Parathyroid adenoma (tissue), 2 donors: Measurements from ENCODE around the gene RECQL5.

Source experiments
- H2AFZ ChIP-seq: fragments of 300-600 bp; sonication (generic); one replicate; pipeline ENCODE4 v1.7.0; 2017; ENCODE audit warnings: antibody characterized with exemption, mild to moderate bottlenecking
- H3K27ac ChIP-seq: fragments of 300-600 bp; sonication (generic); one replicate; pipeline ENCODE4 v1.7.0; 2017
- H3K27me3 ChIP-seq: fragments of 300-600 bp; sonication (generic); one replicate; pipeline ENCODE4 v1.7.0; 2017; ENCODE audit warnings: low read length; ENCODE audit not compliant: control insufficient read depth, insufficient read depth
- H3K36me3 ChIP-seq: fragments of 300-600 bp; sonication (generic); one replicate; pipeline ENCODE4 v1.7.0; 2017; ENCODE audit warnings: low read length; ENCODE audit not compliant: control insufficient read depth, insufficient read depth
- H3K4me1 ChIP-seq: fragments of 300-600 bp; sonication (generic); one replicate; pipeline ENCODE4 v1.7.0; 2017; ENCODE audit warnings: control low read depth
- H3K4me2 ChIP-seq: fragments of 300-600 bp; sonication (generic); one replicate; pipeline ENCODE4 v1.7.0; 2017; ENCODE audit warnings: low read length
- H3K4me3 ChIP-seq: fragments of 300-600 bp; sonication (generic); one replicate; pipeline ENCODE4 v1.7.0; 2017; ENCODE audit warnings: low read depth, low read length
- H3K79me2 ChIP-seq: fragments of 300-600 bp; sonication (generic); one replicate; pipeline ENCODE4 v1.7.0; 2017; ENCODE audit warnings: control low read depth
- H3K9ac ChIP-seq: fragments of 300-600 bp; sonication (generic); one replicate; pipeline ENCODE4 v1.7.0; 2017; ENCODE audit warnings: mild to moderate bottlenecking
- H3K9me3 ChIP-seq: fragments of 300-600 bp; sonication (generic); one replicate; pipeline ENCODE4 v1.7.0; 2017; ENCODE audit warnings: low read length; ENCODE audit not compliant: control insufficient read depth
- TF ChIP-seq, protein P1 (sequence below): fragments of 300-600 bp; sonication (generic); IDR thresholded peaks from one replicate; pipeline ENCODE4 v1.7.0; 2017; ENCODE audit warnings: antibody characterized with exemption, mild to moderate bottlenecking
- donor health status: primary hyperparathyroidism.

RECQL5 gene

DNA sequence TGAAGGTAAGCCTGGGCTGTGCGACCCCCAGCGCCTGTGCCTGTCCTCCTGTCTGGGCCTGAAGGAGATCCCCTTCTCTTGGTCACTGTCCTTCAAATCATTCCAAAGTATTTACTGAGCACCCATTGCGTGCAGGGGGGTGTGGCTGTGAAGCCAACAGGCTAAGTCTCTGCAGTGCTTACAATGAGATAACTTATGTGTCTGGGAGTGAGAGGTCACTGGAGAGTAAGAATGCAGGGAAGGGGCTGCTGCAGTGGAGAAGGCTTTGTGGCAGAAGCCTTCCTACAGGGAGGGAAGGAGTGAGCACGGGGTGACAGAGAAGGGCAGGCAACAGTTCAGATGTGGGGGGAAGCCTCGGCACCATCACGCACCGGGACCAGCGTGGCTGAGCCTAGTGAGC, 44.9 kb downstream of the RECQL5 start:
- Histone ChIP-seq H2AFZ (no peak overlapping the region), H3K36me3 (no peaks in the 10 kb centered on the region), H3K4me1 (peaks cover 2% of the 10 kb centered on the region), H3K9ac (no peak overlapping the region), H3K27ac (no peak overlapping the region), H3K79me2 (peaks cover 2% of the 10 kb centered on the region), H3K4me2 (no peak overlapping the region), H3K27me3 (no peaks in the 10 kb centered on the region), H3K9me3 (no peaks in the 10 kb centered on the region), H3K4me3 (no peak overlapping the region)
- TF ChIP-seq, protein P1, sequence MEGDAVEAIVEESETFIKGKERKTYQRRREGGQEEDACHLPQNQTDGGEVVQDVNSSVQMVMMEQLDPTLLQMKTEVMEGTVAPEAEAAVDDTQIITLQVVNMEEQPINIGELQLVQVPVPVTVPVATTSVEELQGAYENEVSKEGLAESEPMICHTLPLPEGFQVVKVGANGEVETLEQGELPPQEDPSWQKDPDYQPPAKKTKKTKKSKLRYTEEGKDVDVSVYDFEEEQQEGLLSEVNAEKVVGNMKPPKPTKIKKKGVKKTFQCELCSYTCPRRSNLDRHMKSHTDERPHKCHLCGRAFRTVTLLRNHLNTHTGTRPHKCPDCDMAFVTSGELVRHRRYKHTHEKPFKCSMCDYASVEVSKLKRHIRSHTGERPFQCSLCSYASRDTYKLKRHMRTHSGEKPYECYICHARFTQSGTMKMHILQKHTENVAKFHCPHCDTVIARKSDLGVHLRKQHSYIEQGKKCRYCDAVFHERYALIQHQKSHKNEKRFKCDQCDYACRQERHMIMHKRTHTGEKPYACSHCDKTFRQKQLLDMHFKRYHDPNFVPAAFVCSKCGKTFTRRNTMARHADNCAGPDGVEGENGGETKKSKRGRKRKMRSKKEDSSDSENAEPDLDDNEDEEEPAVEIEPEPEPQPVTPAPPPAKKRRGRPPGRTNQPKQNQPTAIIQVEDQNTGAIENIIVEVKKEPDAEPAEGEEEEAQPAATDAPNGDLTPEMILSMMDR = no peak

DNA sequence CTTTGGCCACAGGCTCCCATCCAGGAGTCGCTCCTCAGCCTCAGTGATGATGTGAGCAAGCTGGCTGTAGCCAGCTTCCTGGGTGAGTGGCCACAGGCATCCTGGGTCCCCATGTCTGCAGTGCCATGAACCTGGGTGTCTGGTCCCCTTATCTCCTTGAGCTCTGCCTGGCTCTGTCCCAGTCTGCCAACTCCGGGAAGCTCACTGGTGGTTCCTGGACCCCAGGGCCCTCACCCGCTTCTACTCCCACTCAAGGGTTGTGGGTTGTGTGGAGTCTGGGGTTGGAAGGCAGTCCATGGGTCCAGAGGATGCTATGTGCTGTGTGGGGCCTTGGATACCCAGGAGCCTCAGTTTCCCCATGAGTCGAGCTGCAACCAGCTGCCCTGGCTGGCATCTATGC, 45.5 kb downstream of the RECQL5 start:
- no peak overlapping the region for H3K4me2 ChIP-seq
- H3K27ac ChIP-seq = no peak overlapping the region
- no peaks in the 10 kb centered on the region for H3K9me3 ChIP-seq
- no peak overlapping the region for H3K9ac ChIP-seq
- H3K27me3 ChIP-seq = no peaks in the 10 kb centered on the region
- H3K4me1 ChIP-seq = peaks cover 2% of the 10 kb centered on the region
- H3K4me3 ChIP-seq = no peak overlapping the region
- TF ChIP-seq, protein P1 = no peak
- no peak overlapping the region for H2AFZ ChIP-seq
- H3K36me3 ChIP-seq = no peaks in the 10 kb centered on the region
- H3K79me2 ChIP-seq = peaks cover 2% of the 10 kb centered on the region

DNA sequence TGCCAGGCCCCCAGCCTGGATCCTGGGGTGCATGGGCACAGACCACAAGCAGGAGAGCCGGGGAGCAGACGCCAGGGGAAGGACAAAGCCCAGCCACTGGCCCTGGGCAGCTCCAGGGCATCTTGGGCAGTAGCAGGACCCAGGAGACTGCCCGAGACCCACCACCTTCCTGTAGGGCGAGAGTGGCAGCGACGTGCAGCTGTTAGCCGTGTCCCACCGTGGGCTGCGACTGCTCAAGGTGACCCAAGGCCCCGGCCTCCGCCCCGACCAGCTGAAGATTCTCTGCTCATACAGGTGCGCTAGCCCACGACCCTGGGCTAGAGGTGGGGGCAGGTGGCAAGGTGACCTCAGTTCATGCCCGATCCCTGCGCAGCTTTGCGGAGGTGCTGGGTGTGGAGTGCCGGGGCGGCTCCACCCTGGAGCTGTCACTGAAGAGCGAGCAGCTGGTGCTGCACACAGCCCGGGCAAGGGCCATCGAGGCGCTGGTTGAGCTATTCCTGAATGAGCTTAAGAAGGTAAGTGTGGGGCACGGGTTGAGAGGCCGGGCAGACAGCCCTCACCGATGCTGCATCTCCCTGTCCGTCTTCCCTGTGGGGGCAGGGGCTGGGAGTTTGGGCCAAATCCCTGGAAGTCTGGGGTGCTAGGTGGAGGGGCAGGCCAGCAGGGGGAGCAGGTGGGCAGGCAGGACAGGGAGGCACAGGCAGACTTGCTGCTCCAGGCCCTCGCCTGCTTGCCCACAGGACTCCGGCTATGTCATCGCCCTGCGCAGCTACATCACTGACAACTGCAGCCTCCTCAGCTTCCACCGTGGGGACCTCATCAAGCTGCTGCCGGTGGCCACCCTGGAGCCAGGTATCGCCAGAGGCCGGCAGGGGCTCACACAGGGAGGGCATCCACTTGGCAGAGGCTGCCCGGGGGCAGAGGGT, 47.2 kb downstream of the RECQL5 start:
- H3K4me3 ChIP-seq = no peak overlapping the region
- H3K27me3 ChIP-seq = no peaks in the 10 kb centered on the region
- no peaks in the 10 kb centered on the region for H3K9me3 ChIP-seq
- TF ChIP-seq, protein P1 = peak; percentile 30
- peaks cover 2% of the 10 kb centered on the region for H3K4me1 ChIP-seq
- H3K4me2 ChIP-seq = no peak overlapping the region
- no peak overlapping the region for H2AFZ ChIP-seq
- no peaks in the 10 kb centered on the region for H3K79me2 ChIP-seq
- no peak overlapping the region for H3K27ac ChIP-seq
- H3K9ac ChIP-seq = no peak overlapping the region
- no peaks in the 10 kb centered on the region for H3K36me3 ChIP-seq

DNA sequence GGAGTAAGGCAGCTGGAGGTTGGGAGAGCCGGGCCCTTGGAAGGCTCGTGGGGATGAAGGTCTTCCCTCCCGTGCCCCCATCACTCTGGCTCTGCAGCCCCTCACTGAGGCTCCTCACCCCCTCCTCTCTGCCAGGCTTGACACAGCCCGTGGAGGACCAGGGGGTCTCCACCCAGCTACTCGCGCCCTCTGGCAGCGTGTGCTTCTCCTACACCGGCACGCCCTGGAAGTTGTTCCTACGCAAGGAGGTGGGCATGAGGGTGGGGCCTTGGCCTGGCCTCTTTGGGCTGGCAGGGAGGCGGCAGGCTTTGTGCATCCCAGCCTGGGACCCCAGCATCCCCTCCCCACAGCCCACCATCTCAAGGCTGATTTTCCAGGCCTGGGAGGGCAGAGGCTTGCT, 49.3 kb downstream of the RECQL5 start:
- no peaks in the 10 kb centered on the region for H3K27me3 ChIP-seq
- no peak overlapping the region for H3K27ac ChIP-seq
- no peak overlapping the region for H2AFZ ChIP-seq
- no peak overlapping the region for H3K4me2 ChIP-seq
- H3K79me2 ChIP-seq = no peaks in the 10 kb centered on the region
- H3K4me1 ChIP-seq = peaks cover under 1% of the 10 kb centered on the region
- TF ChIP-seq, protein P1 = no peak
- H3K9me3 ChIP-seq = no peaks in the 10 kb centered on the region
- no peak overlapping the region for H3K4me3 ChIP-seq
- no peaks in the 10 kb centered on the region for H3K36me3 ChIP-seq
- no peak overlapping the region for H3K9ac ChIP-seq

DNA sequence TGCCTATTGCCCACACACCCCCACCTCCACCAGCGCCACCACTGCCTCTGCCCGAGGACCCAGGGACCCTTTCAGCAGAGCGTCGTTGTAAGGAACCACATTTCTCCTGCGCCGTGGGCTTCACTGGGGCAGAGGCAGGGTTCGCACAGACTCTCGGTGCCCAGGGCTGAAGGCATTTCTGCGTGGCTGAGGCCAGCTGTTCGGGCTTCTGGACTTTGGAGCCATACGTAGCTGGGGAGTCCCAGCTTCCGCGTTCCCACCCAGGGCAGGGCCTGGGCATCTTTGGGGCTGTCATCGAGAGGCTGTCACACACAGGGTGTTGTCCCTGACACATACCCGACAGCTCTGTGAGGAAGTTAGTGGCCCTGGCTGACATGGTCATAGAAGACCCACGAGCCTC, 49.7 kb downstream of the RECQL5 start:
- Histone ChIP-seq H2AFZ (no peak overlapping the region), H3K27me3 (no peaks in the 10 kb centered on the region), H3K9ac (no peak overlapping the region), H3K4me1 (no peaks in the 10 kb centered on the region), H3K4me2 (no peak overlapping the region), H3K4me3 (no peak overlapping the region), H3K36me3 (no peaks in the 10 kb centered on the region), H3K27ac (no peak overlapping the region), H3K79me2 (no peaks in the 10 kb centered on the region), H3K9me3 (no peaks in the 10 kb centered on the region)
- TF ChIP-seq, protein P1 = no peak
